Calu3 (cell line): ENCODE results near the gene LTA4H. TPM values are rescaled to one million over a fixed set of nuclear protein-coding genes. Genes with fewer than 3 reads are reported as not detected.

ENCODE experiments used
- BruUV-seq: library from RNA; stranded (reverse); fragments of 400-500 nt; replicated peaks from 2 replicates; lab custom pipeline; 2021; lab: Mats Ljungman, UMichigan
- CTCF ChIA-PET: fragments of 300-600 bp; sonication (Branson Sonifier 250); formaldehyde crosslinking; loops from one replicate; lab custom pipeline; 2022; ENCODE audit warnings: antibody characterized with exemption; lab: Charles Lee
- DNase-seq: peaks from one replicate; pipeline ENCODE4 v3.0.0; 2022
- H3K27ac Mint-ChIP-seq: one replicate; pipeline ENCODE4 v1.8.0; 2022; ENCODE audit warnings: mixed read lengths; ENCODE audit not compliant: unreplicated experiment
- H3K27me3 Mint-ChIP-seq: one replicate; pipeline ENCODE4 v1.8.0; 2022; ENCODE audit warnings: mixed read lengths; ENCODE audit not compliant: unreplicated experiment
- H3K36me3 Mint-ChIP-seq: one replicate; pipeline ENCODE4 v1.8.0; 2022; ENCODE audit warnings: mild to moderate bottlenecking, moderate library complexity, mixed read lengths; ENCODE audit not compliant: insufficient read depth, unreplicated experiment
- H3K4me1 Mint-ChIP-seq: one replicate; pipeline ENCODE4 v1.8.0; 2022; ENCODE audit warnings: mild to moderate bottlenecking, low read depth, mixed read lengths; ENCODE audit not compliant: unreplicated experiment
- H3K4me3 Mint-ChIP-seq: one replicate; pipeline ENCODE4 v1.8.0; 2022; ENCODE audit warnings: mild to moderate bottlenecking, low read depth, moderate library complexity, mixed read lengths; ENCODE audit not compliant: unreplicated experiment
- H3K9me3 Mint-ChIP-seq: one replicate; pipeline ENCODE4 v1.8.0; 2022; ENCODE audit warnings: low read depth, mixed read lengths; ENCODE audit not compliant: unreplicated experiment
- intact Hi-C: fragments of 100-400 bp; cut with micrococcal nuclease; formaldehyde crosslinking; loops from one replicate; pipeline ENCODE4 v1.10.0; 2022; ENCODE audit not compliant: unreplicated experiment
- total RNA-seq: library from RNA; stranded (reverse); gene quantifications from 2 replicates; pipeline ENCODE4 v1.2.3, GENCODE V29; 2022
- TF ChIP-seq, protein P1 (sequence below): fragments of 200-600 bp; IDR thresholded peaks from one replicate; pipeline ENCODE4 v1.8.0; 2022; ENCODE audit warnings: antibody characterized with exemption; ENCODE audit not compliant: unreplicated experiment

The LTA4H gene
- total RNA-seq, 1 experiment from 2014 or later, result 105 TPM

DNA sequence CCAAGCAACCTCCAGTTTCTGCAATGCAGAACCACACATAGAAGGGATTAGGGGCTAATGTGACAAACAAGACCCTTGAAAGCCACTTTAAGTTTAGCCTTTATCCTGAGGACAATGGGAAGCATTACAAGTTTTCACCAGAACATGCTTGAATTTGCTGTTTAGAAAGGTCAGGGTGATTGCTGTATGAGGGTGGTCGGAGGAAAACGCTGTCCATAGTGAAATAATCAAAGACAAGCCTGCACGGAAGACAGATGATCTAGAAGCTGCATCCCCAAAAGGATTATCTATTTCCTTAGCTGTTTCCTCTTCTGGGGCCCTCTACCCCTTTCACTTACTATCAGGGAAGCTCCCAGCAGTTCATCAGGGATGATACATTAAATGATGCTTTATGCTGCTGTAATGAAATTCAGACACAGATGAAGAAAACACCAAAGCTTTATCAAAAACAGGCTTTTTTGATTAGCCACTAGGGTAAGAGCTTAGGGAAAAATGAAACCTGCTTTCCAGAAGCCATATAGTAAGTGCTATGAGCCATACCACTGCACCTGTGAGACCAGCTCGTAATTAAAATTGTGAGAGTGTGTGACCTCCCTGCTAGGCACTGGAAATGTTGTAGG is 45.8 kb downstream of the LTA4H start:
- Mint-ChIP-seq H3K9me3 (no peaks in the 10 kb centered on the region), H3K27ac (no peak overlapping the region), H3K36me3 (no peaks in the 10 kb centered on the region), H3K4me1 (no peaks in the 10 kb centered on the region), H3K4me3 (no peak overlapping the region), H3K27me3 (peaks cover 24% of the 10 kb centered on the region)
- no TSS peak for BruUV-seq
- TF ChIP-seq, protein P1, sequence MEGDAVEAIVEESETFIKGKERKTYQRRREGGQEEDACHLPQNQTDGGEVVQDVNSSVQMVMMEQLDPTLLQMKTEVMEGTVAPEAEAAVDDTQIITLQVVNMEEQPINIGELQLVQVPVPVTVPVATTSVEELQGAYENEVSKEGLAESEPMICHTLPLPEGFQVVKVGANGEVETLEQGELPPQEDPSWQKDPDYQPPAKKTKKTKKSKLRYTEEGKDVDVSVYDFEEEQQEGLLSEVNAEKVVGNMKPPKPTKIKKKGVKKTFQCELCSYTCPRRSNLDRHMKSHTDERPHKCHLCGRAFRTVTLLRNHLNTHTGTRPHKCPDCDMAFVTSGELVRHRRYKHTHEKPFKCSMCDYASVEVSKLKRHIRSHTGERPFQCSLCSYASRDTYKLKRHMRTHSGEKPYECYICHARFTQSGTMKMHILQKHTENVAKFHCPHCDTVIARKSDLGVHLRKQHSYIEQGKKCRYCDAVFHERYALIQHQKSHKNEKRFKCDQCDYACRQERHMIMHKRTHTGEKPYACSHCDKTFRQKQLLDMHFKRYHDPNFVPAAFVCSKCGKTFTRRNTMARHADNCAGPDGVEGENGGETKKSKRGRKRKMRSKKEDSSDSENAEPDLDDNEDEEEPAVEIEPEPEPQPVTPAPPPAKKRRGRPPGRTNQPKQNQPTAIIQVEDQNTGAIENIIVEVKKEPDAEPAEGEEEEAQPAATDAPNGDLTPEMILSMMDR, result no peak
- intact Hi-C loops, result no loop called here
- CTCF ChIA-PET, result interaction anchor here (0.6 kb wide), 1 partner anchor 1033 kb away, joined by 3 read pairs; no protein-coding TSS in a partner anchor
- no peak for DNase-seq

DNA sequence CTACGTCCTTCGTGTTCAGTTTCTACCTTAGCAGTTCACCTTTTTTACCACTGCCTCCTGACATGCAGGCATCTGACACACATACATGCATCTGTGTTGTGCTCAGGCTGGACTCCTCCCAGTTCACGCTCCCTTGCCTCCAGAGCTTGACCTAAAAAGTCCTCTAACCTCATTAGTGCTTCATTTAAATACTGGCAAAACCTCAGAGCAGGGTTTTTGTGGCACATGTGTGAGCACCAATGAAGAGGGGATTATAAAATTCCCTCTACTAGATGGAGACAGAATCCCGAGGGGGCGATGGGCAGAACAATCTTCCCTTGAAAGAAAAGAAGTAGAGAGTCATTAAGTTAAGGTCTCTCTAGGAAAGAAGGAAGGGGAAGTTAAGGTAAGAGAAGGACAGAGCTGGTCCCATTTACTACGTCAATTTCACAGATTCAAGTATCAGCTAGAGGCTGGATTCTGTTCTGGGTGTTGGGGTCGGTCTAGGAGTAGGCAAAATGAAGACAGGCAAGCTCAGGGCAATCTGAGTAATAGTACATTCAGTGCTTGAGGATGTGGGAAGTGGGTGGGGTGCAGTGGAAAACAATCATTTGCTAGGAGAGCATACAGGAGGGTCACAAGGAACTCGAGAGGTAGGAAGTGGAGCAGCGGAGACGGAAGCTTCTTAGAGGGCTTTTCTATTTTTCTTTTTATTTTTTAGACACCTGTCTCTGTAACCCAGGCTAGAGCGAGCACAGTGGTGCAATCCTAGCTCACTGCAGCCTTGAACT is 46.7 kb downstream of the LTA4H start:
- intact Hi-C loops, result no loop called here

DNA sequence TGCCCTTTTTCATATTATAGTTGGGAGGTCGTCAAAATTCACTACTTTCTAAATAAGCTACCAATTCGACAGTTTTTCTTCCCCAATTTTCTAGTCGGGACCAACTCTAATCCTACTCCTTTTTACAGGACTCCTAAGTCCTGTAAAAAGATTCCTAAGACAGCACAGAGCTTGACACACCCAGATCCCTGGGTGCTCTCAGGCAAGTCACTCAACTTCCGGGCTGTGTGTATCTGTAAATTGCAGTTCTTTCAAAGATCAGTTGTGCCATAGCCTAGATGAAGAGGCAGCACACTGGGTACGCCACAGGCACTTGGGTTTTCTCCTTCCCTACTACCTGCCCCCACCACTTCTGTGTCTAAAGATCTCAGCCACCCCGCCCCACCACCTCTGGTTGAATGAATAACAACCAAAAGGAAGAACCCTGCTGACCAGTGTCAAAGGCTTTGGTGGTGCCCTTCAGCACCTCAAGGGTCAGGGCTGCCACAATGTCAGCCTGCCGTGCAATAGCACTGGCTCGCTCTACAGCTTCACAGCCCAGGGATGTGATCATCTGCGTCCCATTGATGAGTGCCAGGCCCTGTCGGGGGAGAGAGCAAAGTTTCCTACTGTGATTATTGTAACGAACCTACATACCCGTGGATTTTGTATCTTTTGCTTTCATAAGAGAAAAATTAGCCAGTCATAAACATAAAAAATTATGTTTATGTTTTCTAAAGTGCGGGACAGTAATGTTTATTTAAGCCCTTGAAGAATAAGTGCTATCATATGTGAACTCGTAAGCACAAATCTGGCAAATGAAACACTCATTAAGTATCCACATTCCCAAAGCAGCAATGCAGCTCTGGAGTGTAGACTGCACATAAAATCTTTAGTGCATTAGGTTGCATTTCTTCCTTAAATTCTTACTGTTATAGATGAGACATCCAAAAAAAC is 48.5 kb downstream of the LTA4H start:
- no peaks in the 10 kb centered on the region for H3K4me1 Mint-ChIP-seq
- DNase-seq, result no peak
- no TSS peak for BruUV-seq
- no peak overlapping the region for H3K27ac Mint-ChIP-seq
- no peaks in the 10 kb centered on the region for H3K9me3 Mint-ChIP-seq
- TF ChIP-seq, protein P1, result no peak
- intact Hi-C loops, result no loop called here
- H3K27me3 Mint-ChIP-seq, result peaks cover 12% of the 10 kb centered on the region
- H3K4me3 Mint-ChIP-seq, result no peak overlapping the region
- H3K36me3 Mint-ChIP-seq, result no peaks in the 10 kb centered on the region
- CTCF ChIA-PET, result interaction anchor here (0.7 kb wide), 1 partner anchor 10 kb away, joined by 4 read pairs; no protein-coding TSS in a partner anchor

More for the DNA sequence above, 46.7 kb downstream of the LTA4H start:
- no TSS peak for BruUV-seq
- Mint-ChIP-seq H3K27me3 (peaks cover 24% of the 10 kb centered on the region), H3K4me1 (no peaks in the 10 kb centered on the region), H3K27ac (no peak overlapping the region), H3K4me3 (no peak overlapping the region), H3K36me3 (no peaks in the 10 kb centered on the region), H3K9me3 (no peaks in the 10 kb centered on the region)
- CTCF ChIA-PET, result no interaction called here
- TF ChIP-seq, protein P1, result no peak
- DNase-seq, result no peak

DNA sequence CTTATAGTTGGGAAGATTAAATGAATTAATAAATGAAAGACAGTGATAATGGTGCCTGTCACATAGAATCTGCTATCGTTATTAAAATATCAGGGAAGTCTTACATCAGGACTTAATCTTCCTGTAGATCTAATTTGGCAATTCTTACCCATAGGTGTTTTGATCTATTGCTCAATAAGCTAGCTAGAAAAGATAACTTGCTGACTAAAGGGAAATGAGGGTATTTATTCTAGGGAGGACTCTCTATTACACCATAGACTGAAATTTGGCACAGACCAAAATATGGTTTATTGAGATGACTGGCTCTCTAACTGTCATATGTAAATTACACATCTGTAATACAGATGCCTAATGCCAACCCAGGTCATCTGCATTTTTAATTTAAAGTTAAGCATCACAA is 50.7 kb downstream of the LTA4H start:
- Mint-ChIP-seq H3K4me1 (no peaks in the 10 kb centered on the region), H3K27ac (no peak overlapping the region), H3K4me3 (no peak overlapping the region), H3K9me3 (no peaks in the 10 kb centered on the region), H3K27me3 (no peaks in the 10 kb centered on the region), H3K36me3 (no peaks in the 10 kb centered on the region)
- BruUV-seq, result no TSS peak
- CTCF ChIA-PET, result no interaction called here
- no peak for DNase-seq
- TF ChIP-seq, protein P1, result no peak
- intact Hi-C loops, result no loop called here
